Natural killer cell (primary cell): Measurements from ENCODE around the gene ARL4D. TPM values are rescaled to one million over a fixed set of nuclear protein-coding genes. Genes with fewer than 3 reads are reported as not detected.

Experiments used
- ATAC-seq, 3 donors: fragments of 150-1000 bp in 2 of 3; fragments of 200-7000 bp in 1 of 3; cut with Tn5 transposase; 1 replicate in 1 of 3; 2 replicates in 2 of 3; pipeline ENCODE4 v1.10.0; 2021; ENCODE audit warnings: mild to moderate bottlenecking in 2 of 3, moderate library complexity in 2 of 3
- DNase-seq, 2 donors: peaks; one replicate each; pipeline versions ENCODE4 v3.0.0 to v3.0.0-alpha.2; 2013 to 2021; ENCODE audit warnings: mixed read lengths in 1 of 2
- H3K27ac ChIP-seq: one replicate; pipeline ENCODE4 v1.5.1; 2013; ENCODE audit warnings: mild to moderate bottlenecking, low read length
- H3K27me3 ChIP-seq: one replicate; pipeline ENCODE4 v1.6.1; 2013; ENCODE audit warnings: low read length; ENCODE audit not compliant: control insufficient read depth, insufficient read depth
- H3K36me3 ChIP-seq: one replicate; pipeline ENCODE4 v1.6.1; 2013; ENCODE audit warnings: low read length; ENCODE audit not compliant: control insufficient read depth, insufficient read depth
- H3K4me1 ChIP-seq: one replicate; pipeline ENCODE4 v1.6.1; 2013; ENCODE audit warnings: low read length; ENCODE audit not compliant: control insufficient read depth, insufficient read depth
- H3K4me3 ChIP-seq: one replicate; pipeline ENCODE4 v1.5.1; 2013; ENCODE audit warnings: low read length
- H3K9me3 ChIP-seq: one replicate; pipeline ENCODE4 v1.6.1; 2013; ENCODE audit warnings: low read length; ENCODE audit not compliant: control insufficient read depth, insufficient read depth
- H3K27ac Mint-ChIP-seq, 2 donors: one replicate each; pipeline ENCODE4 v1.8.0; 2022; ENCODE audit warnings: mild to moderate bottlenecking in 2 of 2, mixed read lengths in 2 of 2, moderate library complexity in 1 of 2
- H3K27me3 Mint-ChIP-seq, 2 donors: one replicate each; pipeline ENCODE4 v1.8.0; 2022; ENCODE audit warnings: low read depth in 2 of 2, mixed read lengths in 2 of 2
- H3K36me3 Mint-ChIP-seq: one replicate; pipeline ENCODE4 v1.8.0; 2022; ENCODE audit warnings: mixed read lengths
- H3K4me1 Mint-ChIP-seq, 2 donors: one replicate each; pipeline ENCODE4 v1.8.0; 2022; ENCODE audit warnings: mixed read lengths in 2 of 2
- H3K4me3 Mint-ChIP-seq: one replicate; pipeline ENCODE4 v1.8.0; 2022; ENCODE audit warnings: mild to moderate bottlenecking, moderate library complexity, mixed read lengths
- H3K9me3 Mint-ChIP-seq, 2 donors: one replicate each; pipeline ENCODE4 v1.8.0; 2022; ENCODE audit warnings: mixed read lengths in 2 of 2
- CTCF ChIP-seq: fragments of 200-600 bp; IDR thresholded peaks from one replicate; pipeline ENCODE4 v1.8.0; 2022; ENCODE audit warnings: antibody characterized with exemption
- WGBS: methylation state at CpG from one replicate; pipeline ENCODE4 v1.1.7; 2013; ENCODE audit warnings: missing lambda C conversion rate; ENCODE audit not compliant: insufficient coverage; 5-methylcytosine and 5-hydroxymethylcytosine counted together
- intact Hi-C: fragments of 100-400 bp; cut with micrococcal nuclease; formaldehyde crosslinking; loops from one replicate; pipeline ENCODE4 v1.14.2; 2022
- total RNA-seq, 4 donors: library from RNA; stranded (reverse); fragments of 120-200 nt in 1 of 4; gene quantifications; one replicate each; pipeline versions ENCODE4 v1.2.3 to v1.2.4, GENCODE V29; 2013 to 2022

Gene ARL4D
- total RNA-seq, 3 donors from 2014 or later (not counting 1 experiment from before 2014, with no cell fraction given): 4.1 to 6.9 (median 5.3) TPM

DNA sequence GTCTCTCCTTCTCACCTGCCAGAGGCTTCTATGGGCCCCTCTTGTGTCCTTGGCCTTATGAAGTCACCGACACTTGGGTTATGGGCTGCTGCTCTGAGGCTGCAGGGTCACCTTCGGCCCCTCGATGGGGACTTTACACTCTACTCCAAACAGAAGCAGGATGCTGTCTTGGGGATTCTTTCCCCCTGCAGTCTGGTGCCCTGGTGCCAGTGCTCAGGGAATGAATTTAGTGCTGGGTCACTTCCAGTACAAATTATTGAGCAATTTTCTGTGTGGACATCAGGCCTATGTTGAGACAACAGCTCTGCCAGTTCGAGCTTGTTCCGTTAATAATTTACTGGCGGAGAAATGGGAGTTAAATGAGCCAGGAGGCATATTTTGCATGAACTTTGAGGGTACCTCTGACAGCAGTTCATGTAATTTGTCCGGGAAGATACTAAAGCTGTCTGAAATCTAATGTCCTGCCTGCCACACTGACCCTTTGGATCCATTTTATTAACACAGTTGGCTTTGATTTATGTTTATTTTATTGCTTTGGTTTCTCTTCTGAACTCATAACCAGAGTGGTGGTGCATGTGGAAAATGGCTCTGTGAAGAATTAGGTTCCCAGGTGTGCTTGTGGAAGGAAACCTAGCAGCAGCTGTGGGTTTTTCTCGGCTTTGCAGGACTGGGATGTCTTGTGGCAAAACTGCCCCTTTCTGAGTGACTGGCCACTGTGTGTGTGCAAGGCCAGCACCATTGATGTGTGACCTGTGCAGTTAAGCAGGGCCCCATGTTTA lies 50.9 kb downstream of the ARL4D start:
- WGBS: 89% methylated on average over 8 of the region's 8 CpGs
- no peak for TF ChIP-seq CTCF
- Mint-ChIP-seq H3K4me3 (no peak overlapping the region), H3K36me3 (no peaks in the 10 kb centered on the region), H3K4me1 (no peaks in the 10 kb centered on the region), H3K9me3 (no peaks in the 10 kb centered on the region), H3K27me3 (peaks cover 3 to 5% of the 10 kb centered on the region in 2 donors), H3K27ac (no peak overlapping the region)
- intact Hi-C loops: no loop called here
- H3K4me1 ChIP-seq: no peaks in the 10 kb centered on the region
- H3K9me3 ChIP-seq: no peaks in the 10 kb centered on the region
- H3K36me3 ChIP-seq: no peaks in the 10 kb centered on the region
- DNase-seq (no peak), ATAC-seq (no peak)
- H3K27ac ChIP-seq: no peak overlapping the region
- no peak overlapping the region for H3K4me3 ChIP-seq
- H3K27me3 ChIP-seq: no peaks in the 10 kb centered on the region

Other genes with a start within 250 kb of the ARL4D start
- gene NBR1, start 227.8 kb upstream of the ARL4D start, total RNA-seq: 10 to 100 TPM; 63.3 to 74.8 (median 67.0) TPM
- gene TMEM106A, start 187.1 kb upstream of the ARL4D start, total RNA-seq: 10 to 100 TPM; 22.0 to 27.4 (median 22.4) TPM
- gene CCDC200, start 170.4 kb upstream of the ARL4D start, total RNA-seq: 1 to 10 TPM in 1 of 3 donors, under 1 TPM in 1, not detected in 1; 0.64 to 1.5 TPM
- gene RNU2-1, start 165.0 kb upstream of the ARL4D start, total RNA-seq: 1,000 to 10,000 TPM; 3,690 to 5,833 (median 5,267) TPM
- gene DHX8, start 85.0 kb downstream of the ARL4D start, total RNA-seq: 100 to 1,000 TPM in 2 of 3 donors, 10 to 100 TPM in 1; 88.3 to 106 (median 105) TPM
- not detected for gene ETV4, start 147.3 kb downstream of the ARL4D start, total RNA-seq